ENCODE measurements around the gene TAF6L. TPM values are rescaled to one million over a fixed set of nuclear protein-coding genes. Genes with fewer than 3 reads are reported as not detected.
A peak's percentile ranks its signal among the peaks of the same experiment; 100 is the strongest.

The TAF6L gene
- total and polyA plus RNA-seq, 9 of the 15 experiments (the other 6 are each of a cell fraction or from before 2014, with no cell fraction given) = 0.04 to 45.5 (median 20.8) TPM

DNA sequence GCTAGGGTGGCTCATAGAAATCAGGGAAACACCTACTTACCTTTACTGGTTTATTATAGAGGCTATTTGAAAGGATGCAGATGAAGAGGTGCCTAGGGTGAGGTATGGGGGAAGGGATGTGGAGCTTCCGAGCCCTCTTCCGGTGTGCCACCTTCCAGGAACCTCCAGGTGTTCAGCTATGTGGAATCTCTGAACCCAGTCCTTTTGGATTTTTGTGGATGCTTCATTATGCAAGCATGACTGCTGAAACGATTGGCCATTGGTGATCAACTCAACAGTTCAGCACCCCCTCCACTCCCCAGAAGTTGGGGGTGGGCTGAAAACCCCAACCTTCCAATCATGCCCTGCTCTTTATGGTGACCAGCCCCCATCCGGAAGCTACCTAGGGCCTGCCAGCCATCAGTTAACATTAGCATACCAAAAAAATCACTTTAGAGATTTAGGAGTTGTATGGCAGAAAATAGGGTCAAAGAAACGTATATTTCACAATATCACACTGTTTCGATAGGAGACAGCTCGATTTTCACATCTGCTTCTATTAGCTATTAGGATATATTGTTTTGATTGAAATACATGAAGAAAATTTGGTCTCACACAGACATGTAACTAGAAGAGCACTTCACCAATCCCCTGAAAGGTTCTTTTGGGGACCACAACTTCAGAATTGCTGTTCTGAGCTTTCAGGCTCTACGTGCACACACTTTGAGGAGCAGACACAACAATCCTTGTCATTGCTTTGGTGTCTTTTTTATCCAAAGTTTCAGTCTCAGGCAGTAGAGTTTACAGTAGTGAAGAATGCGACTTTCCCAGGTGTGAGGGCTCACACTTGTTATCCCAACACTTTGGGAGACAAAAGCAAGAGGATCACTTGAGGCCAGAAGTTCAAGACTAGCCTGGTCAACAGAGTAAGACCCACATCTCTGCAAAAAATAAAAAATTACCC, 13.1 kb upstream of the TAF6L start:
- peaks cover 19 to 27% of the 10 kb centered on the region in 2 experiments; a peak in 4 of 5 replicates for H3K4me1 ChIP-seq (replicated peaks in 1 of 2; ENCODE audit: control insufficient read depth in 2 of 2, insufficient read depth in 2 of 2, low read length in 2 of 2)
- FAIRE-seq (no peak), ATAC-seq (no peak), DNase-seq (ENCODE audit: extremely low read depth in 1 of 4, low spot score in 3 of 4) (no peak)
- WGBS (ENCODE audit: insufficient coverage, low coverage, missing lambda C conversion rate) = 64% methylated on average over 9 of the region's 9 CpGs
- no TSS peak for BruUV-seq (replicated peaks)
- H3K9me3 ChIP-seq (replicated peaks; ENCODE audit: control insufficient read depth, insufficient read depth, low read depth, low read length) = no peaks in the 10 kb centered on the region
- H3K9me1 ChIP-seq (ENCODE audit: control insufficient read depth, insufficient read depth, low read length) = no peaks in the 10 kb centered on the region
- peak overlapping the region; percentile 36; the same call in 1 of the 2 replicates for H2AFZ ChIP-seq (ENCODE audit: low read depth, low read length)
- intact Hi-C loops (cut with micrococcal nuclease) (no loop called here), in situ Hi-C loops (cut with MboI) (no loop called here)
- peaks cover 22% of the 10 kb centered on the region for H3K79me2 ChIP-seq (ENCODE audit: control insufficient read depth, insufficient read depth, low read length)
- TF ChIP-seq NFYB (IDR thresholded peaks at IDR 0.05; ENCODE audit: extremely low read depth, insufficient read length) = no peak
- no peak for TF ChIP-seq TAF15 (IDR thresholded peaks at IDR 0.05; ENCODE audit: low read depth, low read length)
- peak; percentile 57; the same call in 1 of the 2 replicates for TF ChIP-seq CEBPB (tag; IDR thresholded peaks at IDR 0.05)
- no peak for TF ChIP-seq C11orf30 (IDR thresholded peaks at IDR 0.05; ENCODE audit: low read depth)
- peaks cover 6% of the 10 kb centered on the region for H3K36me3 ChIP-seq (ENCODE audit: control insufficient read depth, insufficient read depth, low read length)
- no peaks in the 10 kb centered on the region for H4K20me1 ChIP-seq (replicated peaks; ENCODE audit: control insufficient read depth, insufficient read depth, low read length)
- no peak overlapping the region for H3K4me3 ChIP-seq
- H3K4me2 ChIP-seq (ENCODE audit: insufficient read depth, low read length) = no peak overlapping the region
- ChIA-PET CTCF (ENCODE audit: low intra/inter-chr PET ratio) (no interaction called here), POLR2A (interaction anchor here (0.5 to 1.8 kb wide), 7 partner anchors 10 to 110 kb away, joined by 3 to 7 read pairs (median 3); partner anchors contain the start of gene HNRNPUL2)
- H3K9ac ChIP-seq (ENCODE audit: insufficient read depth in 1 of 2, low read depth in 2 of 2, low read length in 2 of 2) = no peak overlapping the region
- H3K27me3 ChIP-seq (ENCODE audit: control insufficient read depth in 2 of 2, insufficient read depth in 2 of 2, low read length in 2 of 2) = no peaks in the 10 kb centered on the region
- no peak overlapping the region for H3K27ac ChIP-seq (ENCODE audit: extremely low read depth, low read depth, low read length)
